ENCODE measurements around the gene TRRAP. TPM values are rescaled to one million over a fixed set of nuclear protein-coding genes. Genes with fewer than 3 reads are reported as not detected.
A peak's percentile ranks its signal among the peaks of the same experiment; 100 is the strongest.
"Not testable (repeated sequence)": the region's sequence is repeated elsewhere in the genome, so short reads cannot be mapped to it uniquely, and the experiment has no call there.

The TRRAP gene
- total RNA-seq, 2 donors from 2014 or later, result 23.4 to 24.3 TPM

- no peak for DNase-seq (ENCODE audit: low spot score)
- TF ChIP-seq CTCF (IDR thresholded peaks at IDR 0.05), result peak; percentile 45 to 69
These were observed 41.3 kb upstream of the TRRAP start for GRCh38 chr7:98836811-98837629.

DNA sequence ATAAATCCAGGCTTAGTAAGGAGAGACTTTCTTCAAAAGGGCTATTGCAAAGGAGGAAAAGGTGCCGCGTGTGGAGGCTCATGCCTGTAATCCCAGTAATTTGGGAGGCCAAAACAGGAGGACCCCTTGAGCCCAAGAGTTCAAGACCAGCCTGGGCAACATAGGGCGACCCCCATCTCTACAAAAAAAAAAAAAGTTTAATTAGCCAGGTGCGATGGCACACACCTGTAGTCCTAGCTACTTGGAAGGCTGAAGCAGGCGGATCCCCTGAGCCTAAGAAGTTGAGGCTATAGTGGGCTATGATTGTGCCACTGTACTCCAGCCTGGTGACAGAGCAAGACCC, 40.7 kb upstream of the TRRAP start:
- Histone ChIP-seq H3K27ac (no peak overlapping the region), H3K27me3 (no peaks in the 10 kb centered on the region), H3K36me3 (no peaks in the 10 kb centered on the region), H3K9me3 (no peaks in the 10 kb centered on the region), H3K4me1 (no peaks in the 10 kb centered on the region), H3K4me3 (no peak overlapping the region)
- DNase-seq (ENCODE audit: low spot score), result no peak
- no peak for TF ChIP-seq CTCF (IDR thresholded peaks at IDR 0.05)

More at GRCh38 chr7:98836811-98837629, 41.3 kb upstream of the TRRAP start:
- Histone ChIP-seq H3K4me3 (no peak overlapping the region), H3K9me3 (no peaks in the 10 kb centered on the region), H3K36me3 (no peaks in the 10 kb centered on the region), H3K4me1 (no peaks in the 10 kb centered on the region), H3K27me3 (no peaks in the 10 kb centered on the region), H3K27ac (no peak overlapping the region)

DNA sequence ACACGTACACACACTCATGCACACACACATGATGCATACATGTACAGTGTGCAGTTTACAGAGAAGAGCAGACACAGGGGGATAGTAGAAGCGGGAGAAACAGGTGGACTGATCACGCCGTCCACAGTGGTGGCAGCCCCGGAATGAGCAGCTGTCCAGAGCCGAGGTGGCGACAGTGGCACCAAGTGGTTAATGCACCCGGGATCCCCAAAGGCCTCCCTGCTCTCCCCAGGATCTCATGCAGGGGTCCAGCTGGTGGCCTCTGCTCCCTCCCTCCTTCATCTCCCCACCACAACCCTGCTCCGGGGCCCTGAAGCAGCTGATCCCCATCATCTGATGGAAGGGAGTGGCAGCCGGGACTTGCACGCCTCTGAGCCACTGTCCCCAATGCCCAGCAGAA, 38.2 kb upstream of the TRRAP start:
- TF ChIP-seq CTCF (IDR thresholded peaks at IDR 0.05), result no peak

DNA sequence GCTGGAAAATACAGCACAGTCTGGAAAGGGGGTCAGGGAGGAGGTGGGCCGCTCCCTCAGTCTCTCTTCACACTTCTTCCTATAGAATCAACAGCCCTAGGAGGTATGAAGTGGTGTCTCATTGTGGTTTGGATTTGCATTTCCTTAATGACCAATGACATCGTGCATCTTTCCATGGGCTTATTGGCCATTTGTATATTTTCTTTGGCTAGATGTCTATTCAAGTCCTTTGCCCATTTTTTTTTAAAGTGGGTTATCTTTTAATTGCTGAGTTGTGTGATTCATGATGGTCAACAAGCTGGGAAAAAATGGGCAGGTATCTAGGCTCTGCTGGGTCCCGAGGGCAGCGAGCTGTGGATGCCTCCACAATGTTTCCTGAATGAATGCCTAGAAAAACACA, 37.6 kb upstream of the TRRAP start:
- Histone ChIP-seq H3K27ac (no peak overlapping the region), H3K4me3 (no peak overlapping the region), H3K4me1 (no peaks in the 10 kb centered on the region), H3K27me3 (no peaks in the 10 kb centered on the region), H3K9me3 (no peaks in the 10 kb centered on the region), H3K36me3 (no peaks in the 10 kb centered on the region)
- no peak for TF ChIP-seq CTCF (IDR thresholded peaks at IDR 0.05)
- no peak for DNase-seq (ENCODE audit: low spot score)

More for the DNA sequence above, 38.2 kb upstream of the TRRAP start:
- Histone ChIP-seq H3K36me3 (no peaks in the 10 kb centered on the region), H3K9me3 (no peaks in the 10 kb centered on the region), H3K4me1 (no peaks in the 10 kb centered on the region), H3K4me3 (no peak overlapping the region), H3K27ac (no peak overlapping the region), H3K27me3 (no peaks in the 10 kb centered on the region)
- no peak for DNase-seq (ENCODE audit: low spot score)

- peak; percentile 68 for DNase-seq (ENCODE audit: low spot score)
- H3K27ac ChIP-seq, result no peak overlapping the region
- no peaks in the 10 kb centered on the region for H3K4me1 ChIP-seq
These were observed 36.9 kb upstream of the TRRAP start for GRCh38 chr7:98841179-98841997.

DNA sequence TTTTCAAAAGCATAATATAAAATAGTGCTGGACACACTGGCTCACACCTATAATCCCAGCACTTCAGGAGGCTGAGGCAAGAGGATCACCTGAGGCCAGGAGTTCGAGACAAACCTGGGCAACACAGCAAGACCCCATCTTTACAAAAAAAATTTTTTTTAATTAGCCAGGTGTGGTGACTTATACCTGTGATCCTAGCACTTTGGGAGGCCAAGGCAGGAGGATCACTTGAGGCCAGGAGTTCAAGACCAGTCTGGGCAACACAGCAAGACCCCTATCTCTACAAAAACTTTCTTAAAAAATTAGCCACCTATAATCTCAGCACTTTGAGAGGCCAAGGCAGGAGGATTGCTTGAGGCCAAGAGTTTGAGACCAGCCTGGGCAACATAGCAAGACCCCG, 35.8 kb upstream of the TRRAP start:
- DNase-seq (ENCODE audit: low spot score); H3K27me3 ChIP-seq; H3K27ac ChIP-seq; H3K4me1 ChIP-seq; H3K4me3 ChIP-seq; H3K9me3 ChIP-seq; H3K36me3 ChIP-seq: not testable (repeated sequence)

More at GRCh38 chr7:98841179-98841997, 36.9 kb upstream of the TRRAP start:
- no peaks in the 10 kb centered on the region for H3K36me3 ChIP-seq
- no peaks in the 10 kb centered on the region for H3K27me3 ChIP-seq
- TF ChIP-seq CTCF (IDR thresholded peaks at IDR 0.05), result peak; percentile 96 to 99
- H3K9me3 ChIP-seq, result no peaks in the 10 kb centered on the region
- no peak overlapping the region for H3K4me3 ChIP-seq
